Heart left ventricle (tissue), 16 donors: ENCODE results near the gene WDR37. TPM values are rescaled to one million over a fixed set of nuclear protein-coding genes. Genes with fewer than 3 reads are reported as not detected.

Experiments
- ATAC-seq, 4 donors: fragments of 200-7000 bp; cut with Tn5 transposase; one replicate each; pipeline ENCODE4 v1.9.1; 2020 to 2022; ENCODE audit warnings: moderate library complexity in 4 of 4, mild to moderate bottlenecking in 3 of 4, moderate number of reproducible peaks in 1 of 4
- DNase-seq, 5 donors: peaks; one replicate each; pipeline ENCODE4 v3.0.0-alpha.2; 2020
- H3K27ac ChIP-seq, 12 donors: fragments of 200-600 bp; sonication (generic) in 4 of 12; one replicate each; pipeline versions ENCODE4 v1.5.0 to v1.8.0; 2016 to 2022; ENCODE audit warnings: mild to moderate bottlenecking in 2 of 12
- H3K27me3 ChIP-seq, 9 donors: fragments of 200-600 bp; sonication (generic) in 2 of 9; one replicate each; pipeline versions ENCODE4 v1.5.1 to v1.8.0; 2016 to 2022; ENCODE audit warnings: mild to moderate bottlenecking in 3 of 9
- H3K36me3 ChIP-seq, 9 donors: fragments of 200-600 bp; sonication (generic) in 2 of 9; one replicate each; pipeline versions ENCODE4 v1.5.0 to v1.8.0; 2018 to 2022; ENCODE audit warnings: mild to moderate bottlenecking in 2 of 9
- H3K4me1 ChIP-seq, 12 donors: fragments of 200-600 bp; sonication (generic) in 4 of 12; one replicate each; pipeline versions ENCODE4 v1.5.0 to v1.8.0; 2016 to 2022; ENCODE audit warnings: mild to moderate bottlenecking in 3 of 12
- H3K4me3 ChIP-seq, 12 donors: fragments of 200-600 bp; sonication (generic) in 4 of 12; one replicate each; pipeline versions ENCODE4 v1.5.0 to v1.8.0; 2017 to 2022; ENCODE audit warnings: mild to moderate bottlenecking in 9 of 12, moderate library complexity in 4 of 12
- H3K9me3 ChIP-seq, 12 donors: fragments of 200-600 bp; sonication (generic) in 4 of 12; one replicate each; pipeline versions ENCODE4 v1.5.0 to v1.8.0; 2016 to 2022; ENCODE audit warnings: mild to moderate bottlenecking in 1 of 12
- CTCF ChIP-seq, 12 donors: fragments of 200-600 bp; sonication (generic) in 4 of 12; IDR thresholded peaks; one replicate each; pipeline versions ENCODE4 v1.5.0 to v1.8.0; 2018 to 2022; ENCODE audit warnings: antibody characterized with exemption in 12 of 12, mild to moderate bottlenecking in 5 of 12
- POLR2A ChIP-seq, 2 donors: fragments of 450-650 bp; IDR thresholded peaks; one replicate each; pipeline ENCODE4 v1.6.1; 2017; ENCODE audit warnings: antibody characterized with exemption in 2 of 2, mild to moderate bottlenecking in 2 of 2, moderate library complexity in 2 of 2
- WGBS, 4 donors: extraction: QIAGEN DNeasy Blood & Tissue Kit in 2 of 4; methylation state at CpG; one replicate each; pipeline versions ENCODE4 v1.1.5 to v1.1.7; 2013 to 2018; 5-methylcytosine and 5-hydroxymethylcytosine counted together
- intact Hi-C, 10 donors: fragments of 100-400 bp; cut with DNase I; formaldehyde crosslinking; loops; one replicate each; pipeline versions ENCODE4 v1.11.1 to v1.14.2; 2022
- polyA plus RNA-seq, 2 donors: library from polyadenylated mRNA; stranded (reverse); fragments of 200-250 nt; gene quantifications; one replicate each; pipeline ENCODE4 v1.2.3, GENCODE V29; 2013
- total RNA-seq, 9 donors: library from RNA; depleted of rRNA in 2 of 9; stranded (reverse); fragments of >200 nt in 2 of 9; fragmentation: NEBNext Ultra II Directional in 3 of 9; extraction: Animal tissue kit (Norgen Biotek cat#: 25700) in 3 of 9; gene quantifications; one replicate each; pipeline versions ENCODE4 v1.1.0 to v1.2.4, GENCODE V29; 2016 to 2023
- donor health status: ischemic (EF 13 %, LVEDD 7.1; RV severe dilation, severe dysfunction).
- donor health status: healthy with polysubstance abuse.
- donor health status: DM: no; HTN: yes; CAD: no.
- donor health status: DM: no; HTN: no; CAD: no.
- donor health status: ischemic (EF 25% LVEDD 6.9; RV normal size, moderate dysfunction).
- donor health status: ischemic (EF 25% LVEDD 5.7; RV mildly dilated, moderate dysfunction).
- donor health status: healthy.
- donor health status: DM: yes; HTN: yes; CAD: no.
- donor health status: ischemic (EF 35%, LVEDD 5.7; RV mildly dilated, moderate dysfunction).
- donor health status: nonischemic (EF 11% LVEDD 7.7; RV severe dilation, severe dysfunction).
- donor health status: DM: yes; HTN: yes; CAD: no.
- donor health status: PGD.
- donor health status: ischemic (EF 29% LVEDD 5.4; RV normal size, mild dysfunction).
- donor health status: nonischemic (EF 23%, LVEDD 6.1; RV moderate dilation, normal function).

The WDR37 gene
- total and polyA plus RNA-seq, 11 donors, result 8.4 to 43.3 (median 26.3) TPM

GRCh38 chr10:1074748-1075308 lies 18.6 kb downstream of the WDR37 start:
- intact Hi-C loops, result no loop called here

GRCh38 chr10:1078668-1079067 lies 22.5 kb downstream of the WDR37 start:
- DNase-seq (no peak), ATAC-seq (no peak)
- peaks cover 0 to 97% (median 82%) of the 10 kb centered on the region in 9 donors for H3K36me3 ChIP-seq
- intact Hi-C loops, result no loop called here
- no peaks in the 10 kb centered on the region for H3K9me3 ChIP-seq
- H3K27ac ChIP-seq, result no peak overlapping the region
- TF ChIP-seq POLR2A (IDR thresholded peaks at IDR 0.05), result no peak
- no peak for TF ChIP-seq CTCF (IDR thresholded peaks at IDR 0.05)
- peaks cover 0 to 5% (median 0%) of the 10 kb centered on the region in 12 donors for H3K4me1 ChIP-seq
- no peaks in the 10 kb centered on the region for H3K27me3 ChIP-seq
- H3K4me3 ChIP-seq, result no peak overlapping the region

More at GRCh38 chr10:1074748-1075308, 18.6 kb downstream of the WDR37 start:
- 85 to 90% (median 88%) methylated on average over 18 of the region's 18 CpGs for WGBS, 4 donors
- no peak for DNase-seq
- Histone ChIP-seq H3K27me3 (no peaks in the 10 kb centered on the region), H3K4me1 (peaks cover 0 to 19% (median 1%) of the 10 kb centered on the region in 12 donors), H3K27ac (no peak overlapping the region), H3K9me3 (no peaks in the 10 kb centered on the region), H3K36me3 (peaks cover 0 to 76% (median 64%) of the 10 kb centered on the region in 9 donors), H3K4me3 (no peak overlapping the region)
- ATAC-seq, result peak in 2 of 4 donors; percentile 20 to 27
- TF ChIP-seq POLR2A (IDR thresholded peaks at IDR 0.05) (no peak), CTCF (IDR thresholded peaks at IDR 0.05) (peak in 5 of 12 donors; percentile 12 to 27 (median 25))

GRCh38 chr10:1083581-1083980 lies 27.4 kb downstream of the WDR37 start:
- H3K27ac ChIP-seq, result no peak overlapping the region
- no peak for TF ChIP-seq CTCF (IDR thresholded peaks at IDR 0.05)
- TF ChIP-seq POLR2A (IDR thresholded peaks at IDR 0.05), result no peak
- intact Hi-C loops, result no loop called here
- no peak overlapping the region for H3K4me3 ChIP-seq
- 92 to 95% (median 94%) methylated on average over 17 of the region's 17 CpGs for WGBS, 4 donors
- no peaks in the 10 kb centered on the region for H3K27me3 ChIP-seq
- H3K9me3 ChIP-seq, result no peaks in the 10 kb centered on the region
- DNase-seq, result no peak
- H3K4me1 ChIP-seq, result no peaks in the 10 kb centered on the region
- peaks cover 6 to 100% (median 98%) of the 10 kb centered on the region in 9 donors for H3K36me3 ChIP-seq
- no peak for ATAC-seq

GRCh38 chr10:1084011-1084950 lies 28.1 kb downstream of the WDR37 start:
- no peaks in the 10 kb centered on the region for H3K9me3 ChIP-seq
- DNase-seq, result no peak
- peaks cover 6 to 100% (median 98%) of the 10 kb centered on the region in 9 donors for H3K36me3 ChIP-seq
- no peaks in the 10 kb centered on the region for H3K27me3 ChIP-seq
- H3K27ac ChIP-seq, result no peak overlapping the region
- no peak for TF ChIP-seq POLR2A (IDR thresholded peaks at IDR 0.05)
- no peak for TF ChIP-seq CTCF (IDR thresholded peaks at IDR 0.05)
- ATAC-seq, result no peak
- no peak overlapping the region for H3K4me3 ChIP-seq
- WGBS, 4 donors, result 93 to 96% (median 95%) methylated on average over 27 to 28 of the region's 28 CpGs
- intact Hi-C loops, result no loop called here
- H3K4me1 ChIP-seq, result peaks cover 0 to 7% (median 0%) of the 10 kb centered on the region in 12 donors
